GM12878 (cell line): ENCODE results near the gene SLF2. TPM values are rescaled to one million over a fixed set of nuclear protein-coding genes. Genes with fewer than 3 reads are reported as not detected.

Experiments used
- CHD1 ChIP-seq: IDR thresholded peaks from 2 replicates; pipeline ENCODE4 v1.6.1; 2012; ENCODE audit warnings: low read depth, low read length, improper control_type of control experiment
- E4F1 ChIP-seq: fragments of 450-650 bp; IDR thresholded peaks from 2 replicates; pipeline ENCODE4 v1.6.1; 2018; ENCODE audit warnings: borderline replicate concordance, mild to moderate bottlenecking; ENCODE audit not compliant: partially characterized antibody
- ZNF592 ChIP-seq: fragments of 450-650 bp; IDR thresholded peaks from 2 replicates; pipeline ENCODE4 v1.6.1; 2017; ENCODE audit warnings: mild to moderate bottlenecking, moderate library complexity
- polyA plus RNA-seq, 11 experiments: library from polyadenylated mRNA; depleted of rRNA in 4 of 11; unstranded in 6 of 11; stranded (reverse) in 5 of 11; fragments of >200 nt; fragmentation: Nextera tagmentation in 4 of 11; fragmentation: Illumina TruSeq in 1 of 11; extraction: Ambion mirVana in 4 of 11; extraction: Trizol in 1 of 11; gene quantifications; 1 replicate in 1 of 11; 2 replicates in 10 of 11; pipeline versions ENCODE4 v1.2.1 to v1.2.3, GENCODE V29; 2011 to 2016; ENCODE audit warnings: inconsistent platforms in 2 of 11, missing spikeins in 2 of 11, low read depth in 1 of 11
- total RNA-seq, 4 experiments: library from RNA; depleted of rRNA in 3 of 4; stranded (reverse); fragments of >200 nt in 3 of 4; fragmentation: Illumina TruSeq in 1 of 4; extraction: Trizol in 1 of 4; gene quantifications; 2 replicates each; pipeline versions ENCODE4 v1.2.1 to v1.2.3, GENCODE V29; 2013 to 2021

SLF2 gene
- total and polyA plus RNA-seq, 10 of the 15 experiments (the other 5 are each of a cell fraction or from before 2014, with no cell fraction given): 3.0 to 25.2 (median 17.9) TPM

GRCh38 chr10:100873827-100874326, 38.9 kb upstream of the SLF2 start (continued):
- TF ChIP-seq E4F1 (no peak), CHD1 (no peak), ZNF592 (no peak)
